Endothelial cell of umbilical vein (primary cell): Measurements from ENCODE around the gene APEX1. TPM values are rescaled to one million over a fixed set of nuclear protein-coding genes. Genes with fewer than 3 reads are reported as not detected.

Source experiments
- BruUV-seq: library from RNA; stranded (reverse); fragments of 400-500 nt; replicated peaks from 2 replicates; lab custom pipeline; 2021; lab: Mats Ljungman, UMichigan
- CTCF ChIA-PET: fragments of 300-600, 350-600 bp; sonication (Branson Sonifier 250); formaldehyde crosslinking; loops from one replicate; lab custom pipeline; 2021; ENCODE audit warnings: antibody characterized with exemption, inconsistent platforms; lab: Charles Lee
- POLR2A ChIA-PET: fragments of 300-600, 350-600 bp; sonication (Branson Sonifier 250); formaldehyde crosslinking; loops from one replicate; lab custom pipeline; 2021; ENCODE audit warnings: antibody characterized with exemption, inconsistent platforms; lab: Charles Lee
- DNase-seq: peaks from one replicate; pipeline ENCODE4 v3.0.0-alpha.2; 2011; ENCODE audit warnings: low read depth, low spot score
- FAIRE-seq: peaks from 2 replicates; lab custom pipeline; 2011; peaks lifted over from hg19 to GRCh38; lab: Jason Lieb, UNC
- H2AFZ ChIP-seq: 2 replicates; pipeline ENCODE4 v1.6.0; 2012; ENCODE audit warnings: low read depth, low read length, control low read depth, inconsistent platforms
- H3K27ac ChIP-seq: 2 replicates; pipeline ENCODE4 v1.5.1; 2011; ENCODE audit warnings: low read depth, mild to moderate bottlenecking, control low read depth, low read length, moderate library complexity; ENCODE audit not compliant: insufficient read depth
- H3K27me3 ChIP-seq, 2 experiments: 2 replicates each; pipeline versions ENCODE4 v1.6.0 to v1.6.1; 2011; ENCODE audit warnings: low read length in 2 of 2, mixed read lengths in 1 of 2; ENCODE audit not compliant: control insufficient read depth in 2 of 2, insufficient read depth in 2 of 2
- H3K36me3 ChIP-seq, 2 experiments: 2 replicates in 1 of 2; 3 replicates in 1 of 2; pipeline ENCODE4 v1.5.1; 2011; ENCODE audit warnings: low read length in 2 of 2, mild to moderate bottlenecking in 1 of 2, moderate library complexity in 1 of 2; ENCODE audit not compliant: control insufficient read depth in 2 of 2, insufficient read depth in 2 of 2; ENCODE audit errors: extremely low read depth in 1 of 2
- H3K4me1 ChIP-seq: 3 replicates; pipeline ENCODE4 v1.5.1; 2011; ENCODE audit warnings: mild to moderate bottlenecking, low read length; ENCODE audit not compliant: control insufficient read depth, insufficient read depth; ENCODE audit errors: extremely low read depth
- H3K4me2 ChIP-seq: 2 replicates; pipeline ENCODE4 v1.6.1; 2011; ENCODE audit warnings: low read length, control low read depth, mixed read lengths; ENCODE audit not compliant: insufficient read depth
- H3K4me3 ChIP-seq, 3 experiments: fragments of 200-600 bp in 1 of 3; sonication (generic), shearing (Covaris generic) in 1 of 3; replicated peaks in 1 of 3; 2 replicates each; pipeline ENCODE4 v1.5.1; 2011 to 2016; ENCODE audit warnings: control low read depth in 3 of 3, low read length in 3 of 3, mild to moderate bottlenecking in 2 of 3, inconsistent platforms in 1 of 3, low read depth in 1 of 3, moderate library complexity in 1 of 3; ENCODE audit not compliant: insufficient read depth in 1 of 3
- H3K79me2 ChIP-seq: 2 replicates; pipeline ENCODE4 v1.6.0; 2012; ENCODE audit warnings: low read length, inconsistent platforms; ENCODE audit not compliant: control insufficient read depth, insufficient read depth
- H3K9ac ChIP-seq: replicated peaks from 2 replicates; pipeline ENCODE3; 2011; ENCODE audit warnings: low read length, control low read depth; ENCODE audit not compliant: insufficient read depth; ENCODE audit errors: extremely low read depth
- H3K9me1 ChIP-seq: replicated peaks from 3 replicates; pipeline ENCODE4 v1.6.0; 2011; ENCODE audit warnings: mild to moderate bottlenecking, low read length; ENCODE audit not compliant: control insufficient read depth, insufficient read depth; ENCODE audit errors: extremely low read depth
- H3K9me3 ChIP-seq: replicated peaks from 2 replicates; pipeline ENCODE4 v1.5.1; 2012; ENCODE audit warnings: low read length, inconsistent platforms; ENCODE audit not compliant: control insufficient read depth, insufficient read depth
- H4K20me1 ChIP-seq: replicated peaks from 2 replicates; pipeline ENCODE3; 2011; ENCODE audit warnings: mild to moderate bottlenecking, low read length; ENCODE audit not compliant: control insufficient read depth, insufficient read depth; ENCODE audit errors: extremely low read depth
- CTCF ChIP-seq, 2 donors: IDR thresholded peaks; 1 replicate in 1 of 2; 2 replicates in 1 of 2; pipeline ENCODE4 v1.5.1; 2011; ENCODE audit warnings: low read length in 2 of 2, mild to moderate bottlenecking in 2 of 2, moderate library complexity in 2 of 2, control low read depth in 1 of 2, inconsistent platforms in 1 of 2, low read depth in 1 of 2; ENCODE audit not compliant: insufficient read depth in 1 of 2; ENCODE audit errors: extremely low read depth in 1 of 2
- EZH2 ChIP-seq: IDR thresholded peaks from 2 replicates; pipeline ENCODE4 v1.6.1; 2012; ENCODE audit warnings: borderline replicate concordance, low read depth, mild to moderate bottlenecking, moderate library complexity, low read length, inconsistent platforms; ENCODE audit not compliant: severe bottlenecking
- FOS ChIP-seq: IDR thresholded peaks from 2 replicates; pipeline ENCODE4 v1.6.1; 2011; ENCODE audit warnings: mild to moderate bottlenecking, low read length, moderate library complexity, borderline replicate concordance; ENCODE audit not compliant: insufficient read depth
- GATA2 ChIP-seq: IDR thresholded peaks from 2 replicates; pipeline ENCODE4 v1.7.0; 2011; ENCODE audit warnings: low read depth, mild to moderate bottlenecking, moderate library complexity, mixed read lengths, low read length; ENCODE audit not compliant: insufficient read length, insufficient read depth
- JUN ChIP-seq: IDR thresholded peaks from 2 replicates; pipeline ENCODE4 v1.6.1; 2011; ENCODE audit warnings: borderline replicate concordance, low read depth; ENCODE audit not compliant: insufficient read length, insufficient read depth
- MAX ChIP-seq: IDR thresholded peaks from 2 replicates; pipeline ENCODE4 v1.6.1; 2011; ENCODE audit not compliant: insufficient read depth, insufficient read length
- MYC ChIP-seq: IDR thresholded peaks from one replicate; pipeline ENCODE4 v1.6.1; 2011; ENCODE audit warnings: mild to moderate bottlenecking, low read depth, low read length
- POLR2A ChIP-seq: IDR thresholded peaks from 2 replicates; pipeline ENCODE4 v1.6.1; 2012; ENCODE audit warnings: low read depth, mild to moderate bottlenecking, control low read depth, low read length
- POLR2AphosphoS5 ChIP-seq: IDR thresholded peaks from 2 replicates; pipeline ENCODE4 v1.6.1; 2012; ENCODE audit warnings: low read depth, mild to moderate bottlenecking, control low read depth, low read length, moderate library complexity; ENCODE audit not compliant: insufficient read depth
- dilution Hi-C: fragments of 300-500 bp; cut with MboI; formaldehyde crosslinking; loops from one replicate; pipeline ENCODE4 v1.15.0; 2019; ENCODE audit warnings: low sequenced_read_pairs; ENCODE audit not compliant: extremely low pct_ligation_motif_present
- intact Hi-C: fragments of 100-400 bp; cut with micrococcal nuclease; formaldehyde crosslinking; loops from one replicate; pipeline ENCODE4 v1.10.0; 2022
- polyA plus RNA-seq, 4 experiments: library from polyadenylated mRNA; depleted of rRNA in 3 of 4; stranded (reverse) in 3 of 4; unstranded in 1 of 4; fragments of >200 nt; gene quantifications; 2 replicates each; pipeline versions ENCODE4 v1.2.1 to v1.2.3, GENCODE V29; 2011 to 2012; ENCODE audit warnings: missing spikeins in 1 of 4
- total RNA-seq: library from RNA; stranded (reverse); gene quantifications from 2 replicates; pipeline ENCODE4 v1.2.3, GENCODE V29; 2021

Gene APEX1
- total and polyA plus RNA-seq, 2 donors (not counting 3 experiments of a cell fraction or from before 2014, with no cell fraction given): 231 to 304 TPM

GRCh38 chr14:20493634-20494033 is 38.6 kb downstream of the APEX1 start:
- Histone ChIP-seq H3K4me2 (no peak overlapping the region), H4K20me1 (no peaks in the 10 kb centered on the region), H3K79me2 (no peaks in the 10 kb centered on the region), H3K9ac (no peak overlapping the region), H3K4me1 (peaks cover 16% of the 10 kb centered on the region), H3K4me3 (no peak overlapping the region), H3K9me3 (no peaks in the 10 kb centered on the region), H3K36me3 (no peaks in the 10 kb centered on the region), H3K27me3 (no peaks in the 10 kb centered on the region), H3K9me1 (no peaks in the 10 kb centered on the region), H3K27ac (no peak overlapping the region), H2AFZ (no peak overlapping the region)
- POLR2A ChIA-PET: no interaction called here
- TF ChIP-seq FOS (no peak), GATA2 (no peak), JUN (no peak), EZH2 (no peak), POLR2AphosphoS5 (no peak), POLR2A (no peak), MAX (no peak), CTCF (IDR thresholded peaks at IDR 0.05; ENCODE audit: extremely low read depth in 1 of 2, insufficient read depth in 1 of 2, low read depth in 1 of 2, low read length in 2 of 2) (no peak), MYC (no peak)
- DNase-seq: no peak
- FAIRE-seq: no peak
- BruUV-seq: no TSS peak
- CTCF ChIA-PET: interaction anchor here (0.7 kb wide), 1 partner anchor 8 kb away, joined by 4 read pairs; no protein-coding TSS in a partner anchor
- dilution Hi-C loops (no loop called here), intact Hi-C loops (no loop called here)
